CD4-positive, alpha-beta memory T cell (primary cell): ENCODE data around the gene EXOC5. TPM values are rescaled to one million over a fixed set of nuclear protein-coding genes. Genes with fewer than 3 reads are reported as not detected.
"Not testable (repeated sequence)": the region's sequence is repeated elsewhere in the genome, so short reads cannot be mapped to it uniquely, and the experiment has no call there.

Source experiments
- CTCF ChIA-PET: fragments of 350-600 bp; sonication (Branson Sonifier 250); formaldehyde crosslinking; loops from one replicate; lab custom pipeline; 2021; ENCODE audit warnings: inconsistent platforms; ENCODE audit not compliant: partially characterized antibody; lab: Charles Lee
- POLR2A ChIA-PET: fragments of 350-600 bp; sonication (Branson Sonifier 250); formaldehyde crosslinking; loops from one replicate; lab custom pipeline; 2021; ENCODE audit not compliant: partially characterized antibody; lab: Charles Lee
- DNase-seq, 5 donors: peaks; one replicate each; pipeline versions ENCODE4 v3.0.0 to v3.0.0-alpha.2; 2020 to 2022; ENCODE audit warnings: mixed read lengths in 1 of 5
- H3K27ac ChIP-seq: one replicate; pipeline ENCODE4 v1.7.0; 2013; ENCODE audit warnings: low read depth, low read length
- H3K27me3 ChIP-seq: 2 replicates; pipeline ENCODE4 v1.7.0; 2013; ENCODE audit warnings: mild to moderate bottlenecking, low read length, moderate library complexity; ENCODE audit not compliant: insufficient read depth
- H3K36me3 ChIP-seq: 2 replicates; pipeline ENCODE4 v1.7.0; 2013; ENCODE audit warnings: mild to moderate bottlenecking, low read length, moderate library complexity; ENCODE audit not compliant: insufficient read depth
- H3K4me1 ChIP-seq: 2 replicates; pipeline ENCODE4 v1.7.0; 2013; ENCODE audit warnings: mild to moderate bottlenecking, low read length, moderate library complexity; ENCODE audit not compliant: insufficient read depth
- H3K4me3 ChIP-seq, 2 donors: one replicate each; pipeline ENCODE4 v1.7.0; 2013; ENCODE audit warnings: low read length in 2 of 2, mild to moderate bottlenecking in 1 of 2
- H3K9me3 ChIP-seq, 2 donors: one replicate each; pipeline ENCODE4 v1.7.0; 2013; ENCODE audit warnings: low read length in 2 of 2, control low read depth in 1 of 2; ENCODE audit not compliant: control insufficient read depth in 1 of 2
- H3K27ac Mint-ChIP-seq, 7 donors: one replicate each; pipeline ENCODE4 v1.8.0; 2020 to 2021; ENCODE audit warnings: mixed read lengths in 7 of 7, mild to moderate bottlenecking in 6 of 7, inconsistent platforms in 3 of 7, moderate library complexity in 3 of 7
- H3K27me3 Mint-ChIP-seq, 2 donors: one replicate each; pipeline ENCODE4 v1.8.0; 2020 to 2021; ENCODE audit warnings: mixed read lengths in 2 of 2
- H3K36me3 Mint-ChIP-seq, 2 donors: one replicate each; pipeline ENCODE4 v1.8.0; 2020 to 2021; ENCODE audit warnings: mixed read lengths in 2 of 2, inconsistent platforms in 1 of 2, mild to moderate bottlenecking in 1 of 2
- H3K4me1 Mint-ChIP-seq, 4 donors: one replicate each; pipeline ENCODE4 v1.8.0; 2020 to 2021; ENCODE audit warnings: mixed read lengths in 4 of 4, mild to moderate bottlenecking in 1 of 4
- H3K4me3 Mint-ChIP-seq, 8 donors: one replicate each; pipeline ENCODE4 v1.8.0; 2020 to 2021; ENCODE audit warnings: mixed read lengths in 8 of 8, mild to moderate bottlenecking in 7 of 8, moderate library complexity in 6 of 8, inconsistent platforms in 3 of 8
- H3K9me3 Mint-ChIP-seq, 8 donors: one replicate each; pipeline ENCODE4 v1.8.0; 2020 to 2021; ENCODE audit warnings: mixed read lengths in 8 of 8, mild to moderate bottlenecking in 5 of 8, inconsistent platforms in 3 of 8, moderate library complexity in 1 of 8
- intact Hi-C: fragments of 100-400 bp; cut with micrococcal nuclease; formaldehyde crosslinking; loops from one replicate; pipeline ENCODE4 v1.15.1; 2023
- polyA plus RNA-seq, 2 donors: library from polyadenylated mRNA; unstranded; fragments of 300-500 nt; fragmentation: Illumina TruSeq; gene quantifications; one replicate each; pipeline ENCODE4 v1.2.3, GENCODE V29; 2021
- total RNA-seq, 2 experiments: library from RNA; stranded (reverse); gene quantifications; one replicate each; pipeline ENCODE4 v1.2.3, GENCODE V29; 2021

EXOC5 gene
- total and polyA plus RNA-seq, 4 experiments from 2014 or later, result 48.3 to 66.3 (median 50.6) TPM

DNA sequence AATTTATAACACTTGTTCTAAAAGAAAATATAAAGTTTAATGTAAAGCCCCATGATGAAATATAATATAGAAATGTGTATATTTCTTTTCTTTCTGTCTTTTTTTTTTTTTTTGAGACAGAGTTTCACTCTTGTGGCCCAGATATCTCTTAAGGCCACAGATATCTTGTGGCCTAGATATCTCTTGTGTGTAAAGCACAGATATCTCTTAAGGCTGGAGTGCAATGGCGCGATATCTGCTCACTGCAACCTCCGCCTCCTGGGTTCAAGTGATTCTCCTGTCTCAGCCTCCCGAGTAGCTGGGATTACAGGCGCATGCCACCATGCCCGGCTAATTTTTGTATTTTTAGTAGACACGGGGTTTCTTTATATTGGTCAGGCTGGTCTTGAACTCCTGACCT lies 28.6 kb downstream of the EXOC5 start:
- H3K27me3 Mint-ChIP-seq, intact Hi-C loops, H3K27me3 ChIP-seq, H3K4me3 Mint-ChIP-seq, DNase-seq, H3K4me1 Mint-ChIP-seq, H3K4me1 ChIP-seq, H3K36me3 ChIP-seq, H3K27ac Mint-ChIP-seq, H3K4me3 ChIP-seq, H3K9me3 ChIP-seq, H3K27ac ChIP-seq, CTCF ChIA-PET, H3K9me3 Mint-ChIP-seq: not testable (repeated sequence)
- peaks cover 19 to 39% of the 10 kb centered on the region in 2 donors for H3K36me3 Mint-ChIP-seq
- POLR2A ChIA-PET, result interaction anchor here (0.7 kb wide), 1 partner anchor 1898 kb away, joined by 3 read pairs; no protein-coding TSS in a partner anchor

DNA sequence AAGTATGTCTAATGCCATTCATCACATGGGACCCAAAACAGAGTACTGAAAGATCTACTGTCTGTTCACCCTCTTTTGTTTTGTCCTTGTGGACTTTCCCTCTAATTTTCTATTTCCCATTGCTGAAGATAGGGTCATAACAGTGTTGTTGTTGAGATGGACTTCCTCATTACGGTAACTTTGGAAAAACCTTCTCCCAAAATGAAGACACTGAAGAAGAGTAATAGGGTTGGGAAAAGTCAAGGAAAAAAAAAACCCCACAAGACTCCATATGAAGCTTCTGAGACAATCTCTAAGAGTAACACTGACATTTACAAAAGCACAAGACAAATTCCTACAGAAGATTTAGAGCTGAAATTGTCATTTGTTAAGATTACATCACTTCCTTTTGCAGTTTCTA lies 36.7 kb downstream of the EXOC5 start:
- intact Hi-C loops, result no loop called here

DNA sequence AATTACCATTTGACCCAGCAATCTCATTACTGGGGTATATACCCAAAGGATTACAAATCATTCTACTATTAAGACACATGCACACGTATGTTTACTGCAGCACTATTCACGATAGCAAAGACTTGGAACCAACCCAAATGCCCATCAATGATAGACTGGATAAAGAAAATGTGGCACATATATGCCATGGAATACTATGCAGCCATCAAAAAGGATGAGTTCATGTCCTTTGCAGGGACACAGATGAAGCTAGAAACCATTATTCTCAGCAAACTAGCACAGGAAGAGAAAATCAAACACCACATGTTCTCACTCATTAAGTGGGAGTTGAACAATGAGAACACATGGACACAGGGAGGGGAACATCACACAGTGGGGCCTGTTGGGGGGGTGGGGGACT lies 40.4 kb downstream of the EXOC5 start:
- H3K27me3 ChIP-seq, H3K9me3 Mint-ChIP-seq, CTCF ChIA-PET: not testable (repeated sequence)

More for the DNA sequence above, 36.7 kb downstream of the EXOC5 start:
- H3K4me3 ChIP-seq, result no peak overlapping the region
- H3K27me3 Mint-ChIP-seq, result no peaks in the 10 kb centered on the region
- CTCF ChIA-PET, result no interaction called here
- H3K27ac Mint-ChIP-seq, result no peak overlapping the region
- H3K4me3 Mint-ChIP-seq, result no peak overlapping the region
- no peaks in the 10 kb centered on the region for H3K4me1 ChIP-seq
- H3K9me3 Mint-ChIP-seq, result peaks cover 0 to 7% (median 2%) of the 10 kb centered on the region in 8 donors
- H3K9me3 ChIP-seq, result no peaks in the 10 kb centered on the region
- POLR2A ChIA-PET, result no interaction called here
- H3K36me3 Mint-ChIP-seq, result peaks cover 54 to 59% of the 10 kb centered on the region in 2 donors
- no peak for DNase-seq
- H3K27me3 ChIP-seq, result no peaks in the 10 kb centered on the region
- H3K36me3 ChIP-seq, result peaks cover 20% of the 10 kb centered on the region
- no peak overlapping the region for H3K27ac ChIP-seq
- H3K4me1 Mint-ChIP-seq, result peaks cover 0 to 3% (median under 1%) of the 10 kb centered on the region in 4 donors

DNA sequence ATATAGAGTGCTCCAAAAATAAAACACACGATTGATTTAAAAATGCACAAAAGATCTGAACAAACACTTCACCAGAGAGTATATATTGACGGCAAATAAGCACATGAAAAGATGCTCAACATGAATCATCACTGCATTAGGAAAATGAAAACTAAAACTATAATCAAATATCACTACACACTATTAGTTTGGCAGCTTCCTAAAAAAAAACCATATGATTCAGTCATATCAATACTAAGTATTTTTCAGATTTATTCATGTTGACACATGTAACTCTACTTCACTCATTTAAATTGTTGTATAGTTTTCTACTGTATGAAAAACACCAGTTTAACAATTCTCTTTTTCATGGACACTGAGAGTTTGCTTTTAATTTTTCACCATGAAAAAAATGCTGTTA lies 41.6 kb downstream of the EXOC5 start:
- intact Hi-C loops, result no loop called here
- Mint-ChIP-seq H3K27me3 (no peaks in the 10 kb centered on the region), H3K4me3 (no peak overlapping the region), H3K9me3 (peaks cover 0 to 7% (median 2%) of the 10 kb centered on the region in 8 donors), H3K27ac (peak overlapping the region in 1 of 7 donors; percentile 29), H3K36me3 (peaks cover 55 to 69% of the 10 kb centered on the region in 2 donors), H3K4me1 (peaks cover 0 to 14% (median 3%) of the 10 kb centered on the region in 4 donors)
- H3K4me1 ChIP-seq, result no peaks in the 10 kb centered on the region
- DNase-seq, result no peak
- CTCF ChIA-PET, result no interaction called here
- H3K27ac ChIP-seq, result no peak overlapping the region
- POLR2A ChIA-PET, result no interaction called here
- H3K36me3 ChIP-seq, result peaks cover 14% of the 10 kb centered on the region
- H3K27me3 ChIP-seq, result no peaks in the 10 kb centered on the region
- H3K9me3 ChIP-seq, result no peaks in the 10 kb centered on the region
- no peak overlapping the region for H3K4me3 ChIP-seq

More for the DNA sequence above, 40.4 kb downstream of the EXOC5 start:
- H3K9me3 ChIP-seq, H3K27ac Mint-ChIP-seq, H3K27ac ChIP-seq, H3K4me1 ChIP-seq, DNase-seq, H3K27me3 Mint-ChIP-seq, H3K4me3 Mint-ChIP-seq, POLR2A ChIA-PET, H3K4me3 ChIP-seq, intact Hi-C loops: not testable (repeated sequence)
- Mint-ChIP-seq H3K36me3 (peaks cover 58 to 71% of the 10 kb centered on the region in 2 donors), H3K4me1 (peaks cover 0 to 14% (median 3%) of the 10 kb centered on the region in 4 donors)
- H3K36me3 ChIP-seq, result peaks cover 20% of the 10 kb centered on the region

DNA sequence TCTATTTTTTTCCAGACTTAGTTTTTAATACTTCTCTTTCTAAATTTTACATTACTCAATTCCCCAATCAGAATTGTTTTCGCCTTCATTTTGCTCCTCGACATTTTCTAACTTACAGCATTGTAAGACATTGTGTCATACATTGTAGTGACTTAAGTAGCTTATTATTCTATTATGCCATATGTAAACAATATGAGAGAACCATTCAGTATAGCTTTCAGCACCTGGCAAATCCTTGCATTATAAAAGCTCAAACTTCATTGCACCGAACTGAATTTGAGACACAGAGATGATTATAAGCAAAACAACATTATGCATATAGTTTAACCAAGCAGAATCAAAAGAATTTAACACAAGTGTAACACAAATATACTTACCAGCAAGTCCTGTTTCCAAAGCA lies 46.8 kb downstream of the EXOC5 start:
- H3K27ac Mint-ChIP-seq, result no peak overlapping the region
- H3K36me3 Mint-ChIP-seq, result peaks cover 47 to 62% of the 10 kb centered on the region in 2 donors
- intact Hi-C loops, result loop anchor here (5.0 kb wide), 1 partner anchor 45 kb away; the partner anchor contains the start of genes AP5M1 and EXOC5
- Histone ChIP-seq H3K9me3 (no peaks in the 10 kb centered on the region), H3K27me3 (no peaks in the 10 kb centered on the region), H3K4me3 (no peak overlapping the region), H3K36me3 (peaks cover 19% of the 10 kb centered on the region), H3K4me1 (no peaks in the 10 kb centered on the region), H3K27ac (no peak overlapping the region)
- no peak for DNase-seq
- H3K27me3 Mint-ChIP-seq, result no peaks in the 10 kb centered on the region
- no peak overlapping the region for H3K4me3 Mint-ChIP-seq
- H3K4me1 Mint-ChIP-seq, result peaks cover 0 to 12% (median 2%) of the 10 kb centered on the region in 4 donors
- CTCF ChIA-PET, result no interaction called here
- H3K9me3 Mint-ChIP-seq, result no peaks in the 10 kb centered on the region
- POLR2A ChIA-PET, result no interaction called here

GRCh38 chr14:57212919-57213318 lies 55.8 kb downstream of the EXOC5 start:
- peak overlapping the region in 1 of 7 donors; percentile 42 for H3K27ac Mint-ChIP-seq
- no peak overlapping the region for H3K4me3 Mint-ChIP-seq
- Histone ChIP-seq H3K27me3 (no peaks in the 10 kb centered on the region), H3K4me1 (no peaks in the 10 kb centered on the region), H3K9me3 (no peaks in the 10 kb centered on the region), H3K36me3 (peaks cover 26% of the 10 kb centered on the region), H3K4me3 (no peak overlapping the region), H3K27ac (no peak overlapping the region)
- H3K36me3 Mint-ChIP-seq, result peaks cover 62 to 77% of the 10 kb centered on the region in 2 donors
- CTCF ChIA-PET, result no interaction called here
- POLR2A ChIA-PET, result no interaction called here
- H3K4me1 Mint-ChIP-seq, result no peaks in the 10 kb centered on the region
- DNase-seq, result no peak
- no peaks in the 10 kb centered on the region for H3K27me3 Mint-ChIP-seq
- intact Hi-C loops, result no loop called here
- H3K9me3 Mint-ChIP-seq, result no peaks in the 10 kb centered on the region

GRCh38 chr14:57209561-57209960 lies 59.1 kb downstream of the EXOC5 start:
- CTCF ChIA-PET, result interaction anchor here (1.6 kb wide), 1 partner anchor 26 kb away, joined by 3 read pairs; no protein-coding TSS in a partner anchor
- Mint-ChIP-seq H3K4me3 (no peak overlapping the region), H3K27ac (peak overlapping the region in 2 of 7 donors; percentile 2 to 19), H3K36me3 (peaks cover 37 to 52% of the 10 kb centered on the region in 2 donors), H3K9me3 (no peaks in the 10 kb centered on the region), H3K27me3 (no peaks in the 10 kb centered on the region), H3K4me1 (no peaks in the 10 kb centered on the region)
- intact Hi-C loops, result loop anchor here (10.0 kb wide), 2 partner anchors 85 to 655 kb away; no protein-coding TSS in a partner anchor
- Histone ChIP-seq H3K4me3 (no peak overlapping the region), H3K36me3 (peaks cover 9% of the 10 kb centered on the region), H3K9me3 (no peaks in the 10 kb centered on the region), H3K27ac (no peak overlapping the region), H3K27me3 (no peaks in the 10 kb centered on the region), H3K4me1 (no peaks in the 10 kb centered on the region)
- POLR2A ChIA-PET, result no interaction called here
- no peak for DNase-seq
